ENCODE data around the gene NPAS3.

NPAS3 gene

DNA sequence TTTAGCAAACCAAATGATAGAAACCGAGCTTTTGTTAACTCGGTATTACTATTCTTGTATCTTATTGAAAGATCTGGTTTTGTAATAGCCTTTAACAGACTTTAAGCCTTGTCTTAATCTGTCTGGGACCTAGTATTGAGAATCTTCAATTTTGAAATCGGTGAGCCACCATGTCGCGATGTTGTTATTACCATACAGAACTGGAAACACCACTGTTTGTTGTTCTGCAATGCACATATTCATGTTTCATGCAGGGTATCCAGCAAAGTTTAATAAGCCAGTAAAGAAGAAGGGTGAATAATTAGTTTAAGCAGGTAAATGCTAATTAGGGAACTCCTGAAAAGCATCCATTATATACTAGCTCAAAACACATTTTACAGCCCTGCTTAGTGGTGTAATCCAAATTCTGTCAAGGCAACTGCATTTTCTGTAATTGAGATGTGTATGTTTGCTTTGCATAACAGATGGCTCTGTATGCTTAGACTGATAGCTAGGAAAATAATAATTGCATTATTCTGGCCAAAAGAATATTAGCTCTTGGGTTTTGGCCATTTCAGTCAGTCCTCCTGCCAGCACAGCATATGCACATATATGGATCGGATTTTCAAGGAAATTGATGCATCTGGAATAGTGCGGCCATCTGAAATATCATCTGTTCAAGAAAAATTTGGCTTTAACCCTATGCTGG, 623.0 kb downstream of the NPAS3 start:
- no peak overlapping the region for H3K27ac ChIP-seq
- no peaks in the 10 kb centered on the region for H3K9me3 ChIP-seq (ENCODE audit: low read depth, low read length)
- TF ChIP-seq EZH2 (IDR thresholded peaks at IDR 0.05) (no peak), POLR2AphosphoS5 (IDR thresholded peaks at IDR 0.05; ENCODE audit: borderline replicate concordance, low read depth, low read length) (no peak), FOXP2 (optimal IDR thresholded peaks at IDR 0.05; ENCODE audit: control extremely low read depth, extremely low read length, insufficient read depth) (no peak)
- no peak for DNase-seq (ENCODE audit: low read depth, low spot score)
- H3K36me3 ChIP-seq (ENCODE audit: insufficient read depth, low read length) = no peaks in the 10 kb centered on the region
- no peak overlapping the region for H3K9ac ChIP-seq (ENCODE audit: insufficient read length)
- no peak overlapping the region for H3K4me3 ChIP-seq

DNA sequence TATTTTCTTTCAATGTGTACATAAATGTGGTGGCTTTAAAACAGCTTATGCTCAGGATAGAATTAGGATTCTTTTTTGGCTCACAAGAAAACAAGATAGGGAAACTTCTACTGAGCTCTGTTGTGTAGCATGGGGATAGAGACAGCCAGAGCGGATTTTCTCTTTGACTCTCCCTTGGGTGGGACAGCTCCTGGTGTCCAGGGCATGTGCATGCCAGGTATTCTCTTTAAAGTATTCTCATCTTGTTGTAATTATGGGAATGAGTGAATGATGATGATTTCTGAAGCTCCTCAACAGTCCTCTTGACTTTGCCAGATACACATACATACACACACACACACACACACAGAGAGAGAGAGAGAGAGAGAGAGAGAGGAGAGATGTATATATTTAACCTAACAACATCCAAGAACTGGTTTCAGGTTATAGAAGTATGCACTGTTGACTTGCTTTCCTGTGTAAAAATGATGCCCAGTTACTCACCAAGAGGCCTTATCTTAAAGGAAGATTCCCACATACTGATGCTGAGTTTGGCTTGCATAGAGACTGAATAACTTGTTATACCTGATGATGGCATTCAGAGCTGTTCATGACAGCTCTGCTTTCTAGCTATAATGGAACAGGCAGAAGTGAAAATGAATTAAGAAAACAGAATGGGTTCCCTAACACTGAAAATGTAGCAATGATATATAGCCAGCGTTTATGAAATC, 624.7 kb downstream of the NPAS3 start:
- Histone ChIP-seq H3K4me3 (no peak overlapping the region), H3K9me3 (ENCODE audit: low read depth, low read length) (no peaks in the 10 kb centered on the region), H3K9ac (ENCODE audit: insufficient read length) (no peak overlapping the region), H3K27ac (no peak overlapping the region), H3K36me3 (ENCODE audit: insufficient read depth, low read length) (no peaks in the 10 kb centered on the region)
- TF ChIP-seq EZH2 (IDR thresholded peaks at IDR 0.05) = no peak
- TF ChIP-seq FOXP2 (optimal IDR thresholded peaks at IDR 0.05; ENCODE audit: control extremely low read depth, extremely low read length, insufficient read depth) = no peak
- no peak for TF ChIP-seq POLR2AphosphoS5 (IDR thresholded peaks at IDR 0.05; ENCODE audit: borderline replicate concordance, low read depth, low read length)
- no peak for DNase-seq (ENCODE audit: low read depth, low spot score)

DNA sequence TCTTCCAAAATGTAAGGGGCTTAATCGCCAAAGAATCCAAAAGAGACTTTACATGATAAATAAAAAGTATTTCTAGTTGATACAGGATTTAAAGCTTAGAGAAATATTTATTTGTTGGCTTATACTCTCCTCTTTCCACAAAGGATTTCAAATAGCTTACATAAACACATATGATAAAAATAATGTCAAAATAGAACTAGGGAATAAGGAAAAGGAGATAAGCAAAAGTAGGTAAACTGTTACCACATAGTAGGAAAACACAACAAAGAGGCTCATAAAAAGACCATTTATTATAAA, 625.2 kb downstream of the NPAS3 start:
- TF ChIP-seq FOXP2 (optimal IDR thresholded peaks at IDR 0.05; ENCODE audit: control extremely low read depth, extremely low read length, insufficient read depth) (no peak), EZH2 (IDR thresholded peaks at IDR 0.05) (no peak), POLR2AphosphoS5 (IDR thresholded peaks at IDR 0.05; ENCODE audit: borderline replicate concordance, low read depth, low read length) (no peak)
- Histone ChIP-seq H3K36me3 (ENCODE audit: insufficient read depth, low read length) (no peaks in the 10 kb centered on the region), H3K9ac (ENCODE audit: insufficient read length) (no peak overlapping the region), H3K9me3 (ENCODE audit: low read depth, low read length) (no peaks in the 10 kb centered on the region), H3K27ac (no peak overlapping the region), H3K4me3 (no peak overlapping the region)
- DNase-seq (ENCODE audit: low read depth, low spot score) = no peak

DNA sequence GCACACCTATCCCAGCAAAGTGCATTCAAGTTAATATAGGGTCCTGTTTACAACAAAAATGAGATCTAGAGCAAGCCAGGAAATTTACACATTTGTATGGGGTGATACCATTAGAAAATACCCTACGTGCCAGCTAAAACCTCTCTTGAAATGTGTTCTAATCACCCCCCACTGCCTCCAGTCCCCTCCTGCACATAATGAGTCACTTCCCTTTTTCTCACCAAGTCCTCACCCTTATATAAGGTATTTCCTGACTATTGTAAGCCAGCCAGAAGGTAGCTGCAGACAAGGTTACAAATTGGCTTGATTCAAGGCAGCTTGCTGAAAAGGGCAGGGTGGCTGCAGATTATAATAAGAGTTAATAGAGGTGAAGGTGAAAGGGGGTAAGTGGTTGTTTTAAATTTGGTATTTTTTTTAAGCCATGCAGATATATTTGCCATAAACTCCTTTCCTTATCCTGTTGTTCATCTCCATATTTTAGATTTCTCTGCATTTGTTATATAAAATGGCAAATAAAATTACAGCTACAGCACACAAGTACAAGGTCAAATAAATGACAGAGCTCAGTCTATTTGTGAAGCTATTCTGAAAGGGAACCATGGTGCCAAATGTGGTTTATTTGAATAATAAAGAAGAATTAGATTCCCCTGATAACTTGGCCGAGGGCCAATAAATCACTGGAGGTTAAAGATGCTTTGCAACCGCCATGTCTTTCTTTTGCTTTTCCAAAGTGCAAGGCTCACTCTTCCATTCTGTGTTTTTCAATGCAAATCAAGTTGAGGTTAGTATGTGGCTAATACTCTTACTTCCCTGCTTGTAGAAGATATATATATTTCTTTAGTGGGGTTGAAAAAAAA, 626.3 kb downstream of the NPAS3 start:
- Histone ChIP-seq H3K4me3 (no peak overlapping the region), H3K36me3 (ENCODE audit: insufficient read depth, low read length) (no peaks in the 10 kb centered on the region), H3K9me3 (ENCODE audit: low read depth, low read length) (no peaks in the 10 kb centered on the region), H3K9ac (ENCODE audit: insufficient read length) (no peak overlapping the region), H3K27ac (no peak overlapping the region)
- TF ChIP-seq POLR2AphosphoS5 (IDR thresholded peaks at IDR 0.05; ENCODE audit: borderline replicate concordance, low read depth, low read length) (no peak), FOXP2 (optimal IDR thresholded peaks at IDR 0.05; ENCODE audit: control extremely low read depth, extremely low read length, insufficient read depth) (no peak), EZH2 (IDR thresholded peaks at IDR 0.05) (no peak)
- DNase-seq (ENCODE audit: low read depth, low spot score) = no peak

DNA sequence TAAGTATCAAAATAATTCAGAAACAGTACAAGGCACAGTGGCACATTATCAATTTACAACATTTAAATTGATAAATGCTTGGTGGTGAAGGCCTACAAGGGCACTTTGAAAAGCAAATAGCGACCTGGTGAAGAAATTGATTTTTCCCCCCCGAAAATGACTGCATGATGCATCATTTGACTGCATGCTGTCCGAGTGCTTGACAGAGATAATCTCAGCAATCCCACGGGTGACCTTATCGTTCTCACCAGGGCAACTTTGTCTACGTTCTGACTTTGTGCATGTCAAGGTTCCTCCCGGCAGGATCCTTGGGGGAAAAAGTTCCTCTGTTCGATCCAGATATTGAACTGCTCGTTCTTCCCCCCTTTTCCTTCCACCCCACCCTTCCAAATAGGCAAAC, 627.4 kb downstream of the NPAS3 start:
- Histone ChIP-seq H3K9me3 (ENCODE audit: low read depth, low read length) (no peaks in the 10 kb centered on the region), H3K36me3 (ENCODE audit: insufficient read depth, low read length) (no peaks in the 10 kb centered on the region), H3K9ac (ENCODE audit: insufficient read length) (no peak overlapping the region), H3K27ac (no peak overlapping the region), H3K4me3 (no peak overlapping the region)
- no peak for DNase-seq (ENCODE audit: low read depth, low spot score)
- TF ChIP-seq POLR2AphosphoS5 (IDR thresholded peaks at IDR 0.05; ENCODE audit: borderline replicate concordance, low read depth, low read length) = no peak
- TF ChIP-seq FOXP2 (optimal IDR thresholded peaks at IDR 0.05; ENCODE audit: control extremely low read depth, extremely low read length, insufficient read depth) = no peak
- no peak for TF ChIP-seq EZH2 (IDR thresholded peaks at IDR 0.05)

DNA sequence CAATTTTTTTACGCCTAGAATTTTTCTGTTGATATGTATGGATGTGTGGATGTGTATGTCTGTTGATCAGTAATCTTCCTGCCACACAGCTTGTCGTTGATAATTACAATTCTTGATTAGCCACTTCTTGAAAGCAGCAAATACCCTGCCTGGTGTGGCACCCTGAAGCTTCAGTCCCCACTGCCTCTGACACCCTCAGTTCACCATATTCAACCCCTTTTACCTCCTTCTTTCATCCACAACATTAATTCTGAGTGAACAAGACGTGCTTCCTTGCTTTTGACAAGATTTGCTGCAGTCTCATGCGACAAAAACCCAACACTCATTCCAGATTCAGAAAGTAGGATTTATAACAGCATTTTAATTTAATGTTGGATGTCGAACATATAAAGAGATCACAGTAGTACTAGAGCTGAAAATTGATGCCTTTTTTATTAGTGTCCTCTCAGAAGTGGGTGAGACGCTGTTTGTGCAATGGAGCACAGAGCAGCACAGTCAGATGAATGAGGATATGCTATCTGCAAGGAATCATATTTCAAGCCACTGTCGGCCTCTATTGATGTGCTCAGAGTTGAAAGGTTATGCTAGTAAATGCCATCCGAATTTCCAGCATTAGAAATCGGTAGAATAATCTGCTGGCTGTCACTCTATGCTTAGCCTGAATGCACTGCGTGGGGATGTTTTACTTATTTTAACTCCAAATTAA, 628.5 kb downstream of the NPAS3 start:
- H3K27ac ChIP-seq = no peak overlapping the region

DNA sequence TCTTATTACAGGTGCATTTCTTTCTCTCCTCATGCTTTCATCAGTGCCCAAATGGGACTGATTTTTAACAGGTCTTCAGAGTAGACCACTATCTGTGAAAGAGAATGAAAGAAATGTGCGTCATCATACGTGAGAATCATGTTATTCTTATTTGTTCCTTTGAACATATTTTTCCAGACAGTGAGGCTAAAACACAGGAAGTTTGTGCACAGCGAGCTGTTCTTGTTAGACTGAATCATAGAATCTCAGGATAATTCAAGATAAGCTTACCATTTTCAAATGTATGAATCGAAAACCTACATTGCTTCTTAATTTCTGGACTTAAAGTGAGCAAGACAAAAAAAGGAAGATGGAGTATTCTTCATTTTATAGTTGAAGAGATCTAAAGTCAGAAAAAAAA, 629.1 kb downstream of the NPAS3 start:
- Histone ChIP-seq H3K4me3 (no peak overlapping the region), H3K9me3 (ENCODE audit: low read depth, low read length) (no peaks in the 10 kb centered on the region), H3K36me3 (ENCODE audit: insufficient read depth, low read length) (no peaks in the 10 kb centered on the region), H3K9ac (ENCODE audit: insufficient read length) (no peak overlapping the region), H3K27ac (no peak overlapping the region)
- DNase-seq (ENCODE audit: low read depth, low spot score) = no peak
- no peak for TF ChIP-seq POLR2AphosphoS5 (IDR thresholded peaks at IDR 0.05; ENCODE audit: borderline replicate concordance, low read depth, low read length)
- TF ChIP-seq EZH2 (IDR thresholded peaks at IDR 0.05) = no peak
- no peak for TF ChIP-seq FOXP2 (optimal IDR thresholded peaks at IDR 0.05; ENCODE audit: control extremely low read depth, extremely low read length, insufficient read depth)

More for the DNA sequence above, 628.5 kb downstream of the NPAS3 start:
- H3K36me3 ChIP-seq (ENCODE audit: insufficient read depth, low read length) = no peaks in the 10 kb centered on the region
- no peaks in the 10 kb centered on the region for H3K9me3 ChIP-seq (ENCODE audit: low read depth, low read length)
- TF ChIP-seq POLR2AphosphoS5 (IDR thresholded peaks at IDR 0.05; ENCODE audit: borderline replicate concordance, low read depth, low read length) (no peak), EZH2 (IDR thresholded peaks at IDR 0.05) (no peak), FOXP2 (optimal IDR thresholded peaks at IDR 0.05; ENCODE audit: control extremely low read depth, extremely low read length, insufficient read depth) (no peak)
- no peak overlapping the region for H3K4me3 ChIP-seq
- H3K9ac ChIP-seq (ENCODE audit: insufficient read length) = no peak overlapping the region
- no peak for DNase-seq (ENCODE audit: low read depth, low spot score)
